HG02763 (cell line): ENCODE results near the gene MUC16.

Source experiments
- ATAC-seq: cut with Tn5 transposase; IDR thresholded peaks from one replicate; pipeline ENCODE4 v1.9.1; 2021; ENCODE audit warnings: mild to moderate bottlenecking, moderate library complexity; ENCODE audit not compliant: unreplicated experiment

Gene MUC16

GRCh38 chr19:9010693-9011092 is 484 bp upstream of the MUC16 start:
- no peak for ATAC-seq

- ATAC-seq: no peak
Observed at GRCh38 chr19:9009431-9009830, 778 bp downstream of the MUC16 start.

- ATAC-seq: no peak
Observed at GRCh38 chr19:9008667-9009066, 1.5 kb downstream of the MUC16 start.

DNA sequence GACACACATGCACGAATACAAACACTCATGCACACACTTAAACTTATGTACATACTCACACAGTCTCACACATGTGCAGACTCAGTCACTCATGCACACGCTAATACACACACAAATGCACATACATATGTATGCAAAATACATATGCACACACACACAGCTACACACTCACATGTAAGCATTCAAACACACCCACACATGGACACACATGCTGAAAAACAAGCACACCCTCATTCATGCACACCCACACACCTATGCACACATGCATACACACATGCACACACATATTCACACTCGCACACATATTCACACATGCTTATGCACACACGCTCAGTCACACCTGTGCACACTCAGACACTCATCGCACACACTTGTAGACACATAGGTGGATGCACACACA is 9.3 kb downstream of the MUC16 start:
- no peak for ATAC-seq

- no peak for ATAC-seq
Observed at GRCh38 chr19:8988204-8988603, 22.0 kb downstream of the MUC16 start.

GRCh38 chr19:8986296-8986695 is 23.9 kb downstream of the MUC16 start:
- ATAC-seq: no peak

DNA sequence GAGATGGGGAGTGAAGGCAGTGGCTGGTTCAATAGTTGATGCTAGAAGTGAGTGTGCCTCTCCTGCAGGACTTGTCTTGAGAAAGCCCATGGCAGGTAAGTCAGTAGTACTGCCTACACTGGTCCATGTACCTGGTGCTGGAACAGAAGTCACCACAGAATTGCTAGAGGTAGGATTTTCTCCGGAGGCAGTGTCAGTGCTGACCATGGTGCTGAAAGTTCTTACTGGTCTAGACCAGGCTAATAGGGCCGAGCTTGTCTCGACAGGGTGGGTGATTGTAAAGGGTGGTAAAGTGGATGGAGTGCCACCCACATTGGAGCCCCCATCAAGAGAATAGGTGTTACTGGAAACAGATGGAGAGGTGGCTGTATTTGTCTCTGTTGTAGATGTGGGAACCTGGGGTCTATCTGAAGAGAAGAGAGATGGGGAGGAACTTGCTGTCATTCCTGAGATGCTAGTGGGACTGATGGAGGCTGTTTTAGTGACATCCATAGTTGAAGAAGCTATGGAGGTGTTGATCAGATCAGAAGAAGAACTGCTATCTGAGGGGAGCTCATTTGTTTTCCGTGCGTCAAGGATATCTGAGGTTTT is 36.6 kb downstream of the MUC16 start:
- no peak for ATAC-seq

DNA sequence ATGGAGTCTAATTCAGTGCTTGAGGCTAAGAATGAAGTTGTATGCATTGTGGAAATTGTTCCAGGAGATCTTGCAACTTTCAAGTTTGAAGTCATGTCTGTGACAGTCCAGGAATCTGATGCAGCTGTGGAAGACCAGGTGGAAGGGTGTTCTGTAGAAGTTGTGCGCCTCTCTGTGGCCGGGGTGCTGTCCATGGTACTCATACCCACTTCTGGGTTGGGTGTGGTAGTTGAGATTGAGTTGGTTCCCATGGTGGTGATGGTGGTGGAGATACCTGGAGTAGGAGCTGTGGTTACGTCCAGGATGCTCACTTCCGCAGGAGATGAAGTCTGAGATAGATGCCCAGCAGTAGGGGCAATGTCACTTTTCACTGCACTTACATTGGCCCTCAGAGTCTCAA is 44.3 kb downstream of the MUC16 start:
- ATAC-seq: no peak
